ENCODE results near the gene MASTL.

- TF ChIP-seq CTCF (IDR thresholded peaks at IDR 0.05 in 2 of 3, conservative IDR thresholded peaks at IDR 0.05 in 1 of 3; ENCODE audit: borderline replicate concordance in 1 of 3, insufficient read depth in 1 of 3, low read depth in 2 of 3, low read length in 2 of 3): no peak
- no peak for TF ChIP-seq SRF (IDR thresholded peaks at IDR 0.05; ENCODE audit: low read depth)
- no peak for TF ChIP-seq MAX (IDR thresholded peaks at IDR 0.05)
- no peak for TF ChIP-seq POLR2AphosphoS5 (IDR thresholded peaks at IDR 0.05; ENCODE audit: low read depth, low read length)
These were observed 70.6 kb downstream of the MASTL start for GRCh38 chr10:27225642-27226257.

All from HCT116 (cell line).